Peyer's patch (tissue), 4 donors: ENCODE measurements around the gene POMGNT2.

ENCODE experiments used
- POLR2A ChIP-seq, 2 donors: fragments of 450-650 bp; IDR thresholded peaks; one replicate each; pipeline ENCODE4 v1.5.1; 2017; ENCODE audit warnings: antibody characterized with exemption in 2 of 2, mild to moderate bottlenecking in 2 of 2, moderate library complexity in 2 of 2
- TF ChIP-seq, protein P1 (sequence below), 6 experiments: fragments of 450-650 bp in 4 of 6; fragments of 200-600 bp in 2 of 6; sonication (generic) in 1 of 6; IDR thresholded peaks; one replicate each; pipeline ENCODE4 v1.5.1; 2017 to 2019; ENCODE audit warnings: antibody characterized with exemption in 6 of 6, mild to moderate bottlenecking in 3 of 6, moderate library complexity in 1 of 6

DNA sequence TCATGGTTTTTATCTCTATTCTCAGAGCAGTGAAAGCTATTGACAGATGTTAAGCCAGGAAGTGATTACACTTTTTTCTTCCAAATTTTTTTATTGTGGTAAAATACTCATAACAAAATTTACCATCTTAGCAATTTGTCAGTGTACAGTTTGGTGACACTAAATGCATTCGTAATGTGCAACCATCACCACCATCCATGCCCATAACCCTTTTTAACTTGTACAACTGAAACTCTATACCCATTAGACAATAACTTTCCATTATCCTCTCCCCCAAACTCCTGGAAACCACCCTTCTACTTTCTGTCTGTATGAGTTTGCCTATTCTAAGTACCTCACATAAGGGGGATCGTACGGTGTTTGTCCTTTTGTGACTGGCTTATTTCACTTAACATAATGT lies 15.1 kb upstream of the POMGNT2 start:
- TF ChIP-seq, protein P1, sequence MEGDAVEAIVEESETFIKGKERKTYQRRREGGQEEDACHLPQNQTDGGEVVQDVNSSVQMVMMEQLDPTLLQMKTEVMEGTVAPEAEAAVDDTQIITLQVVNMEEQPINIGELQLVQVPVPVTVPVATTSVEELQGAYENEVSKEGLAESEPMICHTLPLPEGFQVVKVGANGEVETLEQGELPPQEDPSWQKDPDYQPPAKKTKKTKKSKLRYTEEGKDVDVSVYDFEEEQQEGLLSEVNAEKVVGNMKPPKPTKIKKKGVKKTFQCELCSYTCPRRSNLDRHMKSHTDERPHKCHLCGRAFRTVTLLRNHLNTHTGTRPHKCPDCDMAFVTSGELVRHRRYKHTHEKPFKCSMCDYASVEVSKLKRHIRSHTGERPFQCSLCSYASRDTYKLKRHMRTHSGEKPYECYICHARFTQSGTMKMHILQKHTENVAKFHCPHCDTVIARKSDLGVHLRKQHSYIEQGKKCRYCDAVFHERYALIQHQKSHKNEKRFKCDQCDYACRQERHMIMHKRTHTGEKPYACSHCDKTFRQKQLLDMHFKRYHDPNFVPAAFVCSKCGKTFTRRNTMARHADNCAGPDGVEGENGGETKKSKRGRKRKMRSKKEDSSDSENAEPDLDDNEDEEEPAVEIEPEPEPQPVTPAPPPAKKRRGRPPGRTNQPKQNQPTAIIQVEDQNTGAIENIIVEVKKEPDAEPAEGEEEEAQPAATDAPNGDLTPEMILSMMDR (IDR thresholded peaks at IDR 0.05) = no peak
- TF ChIP-seq POLR2A (IDR thresholded peaks at IDR 0.05) = no peak
